Stimulated activated CD4-positive, alpha-beta T cell treated with anti-CD3 and anti-CD28 coated beads, Interleukin-2, amount 100 ng/mL, for 48 hours (primary cell): ENCODE results near the gene CDH2.

ENCODE experiments used
- DNase-seq, 2 donors: peaks; one replicate each; pipeline ENCODE4 v3.0.0-alpha.2; 2020

The CDH2 gene

GRCh38 chr18:28126768-28127167 is 50.2 kb downstream of the CDH2 start:
- DNase-seq, result no peak

GRCh38 chr18:28125051-28125450 is 51.9 kb downstream of the CDH2 start:
- DNase-seq, result no peak

DNA sequence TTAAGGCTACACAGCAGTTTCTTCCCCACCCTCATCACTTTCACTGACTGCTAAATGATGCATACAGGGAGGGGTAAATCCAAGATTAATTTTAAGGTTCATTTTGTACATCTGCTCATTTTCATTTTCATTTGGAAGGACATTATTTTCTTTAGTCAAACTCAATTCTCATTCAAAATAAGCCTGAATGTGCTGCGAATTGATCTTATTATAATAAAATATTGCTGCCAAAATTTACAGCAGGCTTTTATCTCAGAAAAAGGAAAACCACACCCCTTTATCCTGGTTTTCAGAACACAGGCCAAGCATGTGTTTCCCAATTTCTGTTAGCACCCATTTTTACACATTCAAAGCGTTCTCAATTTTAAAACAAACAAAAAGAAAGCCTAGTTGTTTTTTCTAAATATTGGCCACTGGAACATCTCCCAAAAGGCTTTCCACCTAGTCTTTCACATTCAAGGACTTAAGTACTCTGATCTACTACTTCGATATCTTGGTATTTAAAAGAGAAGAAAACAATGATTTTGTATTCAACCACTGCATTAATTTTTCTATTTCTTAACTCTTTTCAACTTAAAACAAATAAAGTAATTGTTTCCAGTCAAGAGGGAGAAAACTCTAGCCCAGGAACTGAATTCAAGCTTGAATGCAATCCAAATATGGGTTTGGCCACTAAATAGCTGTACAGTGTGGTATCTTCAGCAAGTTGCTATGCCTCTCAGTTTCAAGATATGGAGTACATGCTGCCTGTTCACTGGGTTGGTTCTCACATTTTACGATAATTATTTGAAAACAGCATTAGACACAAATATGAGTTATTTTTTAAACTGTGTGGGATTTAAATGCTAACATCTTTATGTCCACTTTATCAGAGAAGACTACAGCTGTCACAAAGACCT is 52.5 kb downstream of the CDH2 start:
- no peak for DNase-seq

DNA sequence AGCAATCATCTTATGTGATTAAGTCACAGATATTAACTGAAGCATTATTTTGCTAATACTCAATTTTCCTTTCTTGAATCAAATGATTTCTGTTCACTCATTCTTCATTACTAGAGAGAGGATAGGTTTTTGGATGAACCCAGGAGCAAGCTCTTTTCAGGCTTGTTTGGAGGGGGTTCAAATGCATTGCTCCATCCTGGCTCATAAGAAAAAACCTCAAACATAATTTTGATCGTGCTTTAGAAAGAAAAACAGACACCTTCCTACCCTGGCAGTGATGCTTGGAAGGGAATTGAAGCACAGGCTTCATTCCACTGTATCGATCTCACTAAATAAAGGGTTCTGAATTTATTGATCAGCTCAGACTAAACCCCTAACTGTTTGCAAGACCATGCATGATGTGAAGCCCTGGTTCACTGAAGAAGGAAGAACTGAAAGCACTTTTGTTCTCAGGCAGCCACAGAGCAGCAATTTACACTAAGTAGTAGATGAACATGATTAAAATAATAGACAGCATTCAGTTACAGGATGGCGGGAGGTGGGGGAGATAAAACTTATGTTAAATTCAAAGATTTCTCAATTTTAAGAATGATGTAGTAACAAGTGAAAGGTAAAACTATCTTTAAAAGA is 53.4 kb downstream of the CDH2 start:
- DNase-seq, result no peak

GRCh38 chr18:28120828-28121515 is 56.0 kb downstream of the CDH2 start:
- no peak for DNase-seq

DNA sequence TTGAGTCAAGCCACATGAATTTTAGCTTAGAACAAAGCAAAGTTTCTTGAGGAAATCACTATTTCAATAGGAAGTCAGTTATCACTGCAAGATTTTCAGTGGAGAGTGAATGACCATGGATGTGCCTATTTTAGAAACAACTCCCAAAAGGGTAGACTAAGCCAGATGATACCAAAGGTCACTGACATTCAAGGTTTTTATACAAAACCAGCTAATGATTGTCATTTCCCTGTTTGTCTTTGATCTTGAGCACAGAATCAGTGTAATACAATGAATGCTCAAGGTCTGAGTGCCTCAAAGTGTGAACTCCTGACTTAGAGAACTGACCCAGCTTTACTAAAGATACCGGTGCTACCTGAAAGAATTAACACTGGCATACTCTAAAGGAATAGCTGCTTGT is 60.5 kb downstream of the CDH2 start:
- no peak for DNase-seq

- DNase-seq, result no peak
Measured at GRCh38 chr18:28115149-28115550, 61.8 kb downstream of the CDH2 start.

DNA sequence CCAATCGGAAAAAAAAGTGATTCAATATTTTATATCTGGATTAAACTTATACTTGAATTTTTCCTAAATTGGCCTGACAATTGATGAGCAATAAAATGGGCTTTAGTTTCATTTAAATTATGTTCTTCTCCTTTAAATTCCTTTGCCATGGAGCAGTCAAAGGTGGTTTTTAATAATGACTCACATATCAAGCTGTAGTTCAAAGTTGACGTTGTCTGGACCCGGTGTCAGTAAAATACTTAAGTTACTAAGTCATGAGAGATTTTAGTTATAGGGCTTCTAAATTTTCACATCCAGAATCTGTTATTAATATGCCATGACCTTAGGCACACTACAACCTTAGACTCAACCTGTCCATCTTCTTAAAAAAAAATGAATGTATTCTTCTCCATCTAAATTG is 62.5 kb downstream of the CDH2 start:
- DNase-seq, result no peak

DNA sequence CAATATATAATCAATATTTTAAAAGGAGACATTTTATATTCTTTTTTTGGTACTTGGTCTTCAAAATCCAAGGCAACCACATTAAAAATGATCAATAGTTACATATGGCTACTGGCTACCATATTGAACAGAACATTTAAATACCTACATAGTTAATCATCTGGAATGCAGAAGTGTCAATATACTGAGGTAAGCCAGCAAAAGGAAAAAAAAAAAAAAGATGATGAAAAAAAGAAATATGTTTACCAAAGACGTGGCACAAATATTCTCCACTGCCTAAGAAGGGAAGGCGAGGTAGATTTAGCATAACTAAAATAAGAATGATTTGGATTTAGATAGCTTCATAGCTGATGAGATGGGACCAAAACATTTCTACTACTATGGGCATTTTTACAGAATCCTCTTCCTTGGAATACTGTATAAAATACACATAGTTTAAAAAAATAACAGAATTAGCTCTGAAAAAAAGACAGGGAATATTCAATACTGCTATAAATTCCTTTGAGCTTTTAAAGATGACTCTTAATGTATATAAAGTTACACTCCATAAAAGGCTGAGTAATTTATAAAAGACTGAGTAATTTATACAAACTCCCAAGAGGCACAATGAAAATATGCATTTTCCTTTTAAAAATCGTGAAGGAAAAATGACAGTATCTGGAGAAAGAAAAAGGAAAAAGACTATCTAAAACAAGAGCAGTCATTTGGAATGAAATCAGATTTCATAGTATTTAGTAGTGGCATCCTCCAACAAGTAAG is 63.5 kb downstream of the CDH2 start:
- no peak for DNase-seq

DNA sequence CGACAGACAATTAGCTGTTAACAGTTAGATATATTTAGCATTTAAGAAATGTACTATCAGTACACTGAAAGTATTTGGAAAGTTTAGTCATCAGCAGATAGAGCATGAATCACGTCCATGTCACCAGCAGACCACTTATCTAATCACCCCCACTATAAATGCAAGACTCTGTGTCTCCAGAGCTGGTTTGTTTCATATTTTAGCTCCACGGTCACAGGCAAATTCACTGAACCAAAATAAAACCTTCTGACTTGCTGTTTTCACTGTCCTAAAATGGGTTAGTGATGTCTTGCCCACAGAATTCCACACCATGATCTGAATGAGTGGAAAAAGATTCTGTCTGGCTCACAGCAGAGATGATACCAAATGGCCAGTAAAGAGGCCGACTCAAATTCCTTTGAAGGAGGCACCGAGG is 64.9 kb downstream of the CDH2 start:
- no peak for DNase-seq

DNA sequence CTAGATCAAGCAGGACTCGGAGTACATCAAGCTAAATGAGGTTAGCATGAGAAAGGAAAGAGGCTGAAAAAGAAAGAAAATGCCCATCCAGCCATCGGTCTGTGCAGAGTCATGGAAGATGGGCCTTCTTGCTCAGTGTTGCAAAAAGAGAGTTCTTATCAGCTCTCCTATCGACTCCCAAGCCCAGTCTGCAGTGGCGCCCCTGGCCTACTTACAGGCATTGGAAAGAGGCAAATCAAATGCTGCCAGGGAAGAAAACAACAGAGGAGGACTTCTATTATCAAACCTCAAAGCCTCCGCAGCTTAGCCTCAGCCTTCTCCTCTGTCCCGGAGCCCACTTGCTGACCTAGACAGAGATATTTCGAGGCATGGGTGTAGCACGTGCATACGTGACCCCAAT is 66.0 kb downstream of the CDH2 start:
- DNase-seq, result no peak

DNA sequence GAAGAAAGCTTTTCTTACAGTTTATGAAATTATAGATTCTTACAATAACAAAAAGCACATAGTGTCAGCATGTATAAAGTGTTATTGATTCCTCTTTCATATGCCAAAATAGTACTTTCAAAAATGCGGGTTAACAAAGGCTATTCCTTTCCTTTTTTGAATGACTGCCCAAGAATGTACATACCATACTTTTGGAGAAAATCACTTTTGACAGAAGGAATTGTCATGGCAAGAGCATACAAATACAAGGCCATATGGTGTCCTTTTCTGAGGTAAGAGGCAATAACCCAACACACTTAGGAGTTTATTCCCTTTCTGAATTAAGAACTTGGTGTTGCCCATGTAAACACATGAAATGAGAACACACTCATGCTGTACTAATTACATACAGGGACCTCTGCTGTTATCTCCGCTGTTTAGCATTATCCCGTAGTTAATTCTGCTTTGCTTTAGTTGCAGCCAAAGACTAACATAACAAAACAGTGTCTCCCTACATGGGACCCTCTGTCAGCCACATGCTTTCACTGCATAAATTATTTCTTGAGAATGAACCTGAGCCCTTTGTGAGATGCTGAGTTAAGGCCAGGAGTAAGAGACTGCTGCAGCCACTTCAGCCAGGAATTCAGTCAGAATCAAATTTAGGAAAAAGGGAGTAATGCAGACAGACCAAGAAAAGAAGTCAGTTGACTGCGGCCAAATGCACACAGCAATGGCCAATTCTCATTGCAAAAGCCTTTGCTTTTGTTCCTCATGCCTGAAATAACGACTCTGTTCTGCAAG is 67.0 kb downstream of the CDH2 start:
- DNase-seq, result no peak

DNA sequence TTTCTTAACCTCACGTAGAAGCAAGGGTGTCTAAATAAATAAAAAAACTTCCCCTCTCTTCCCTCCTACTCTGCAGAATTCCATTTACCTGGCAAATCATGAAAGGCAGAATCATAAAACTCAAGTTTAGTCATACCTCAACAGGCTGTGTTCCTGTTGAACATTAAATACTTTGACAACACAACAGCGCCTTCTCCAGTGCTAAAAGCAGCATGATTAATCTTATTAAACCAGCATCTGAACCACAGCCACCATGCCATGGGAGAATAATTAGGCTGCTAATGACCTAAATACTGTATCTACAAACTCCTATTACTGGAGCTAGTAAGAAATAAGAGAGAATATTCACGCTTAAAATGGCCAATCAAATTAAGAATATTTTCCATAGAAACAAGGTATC is 68.1 kb downstream of the CDH2 start:
- no peak for DNase-seq

GRCh38 chr18:28108254-28108653 is 68.7 kb downstream of the CDH2 start:
- DNase-seq, result no peak

DNA sequence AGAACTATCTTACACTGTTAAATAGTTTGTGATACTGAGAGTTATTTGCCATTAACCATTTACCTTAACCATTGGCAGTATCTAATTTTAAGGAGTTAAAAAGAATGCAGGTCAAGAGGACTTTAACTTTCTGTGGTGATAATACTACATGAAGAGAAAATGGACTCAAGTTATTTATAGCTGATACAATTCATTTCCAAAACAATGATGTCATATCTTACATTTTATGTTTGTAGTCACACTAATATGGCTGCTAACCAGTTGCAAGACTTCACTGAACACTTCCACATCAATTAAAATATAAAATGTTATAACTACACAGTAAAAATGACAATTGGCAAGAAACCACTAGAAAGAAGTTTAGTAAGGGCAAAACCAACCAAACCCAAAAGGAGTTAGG is 77.7 kb downstream of the CDH2 start:
- DNase-seq, result no peak

GRCh38 chr18:28095631-28096030 is 81.3 kb downstream of the CDH2 start:
- no peak for DNase-seq

DNA sequence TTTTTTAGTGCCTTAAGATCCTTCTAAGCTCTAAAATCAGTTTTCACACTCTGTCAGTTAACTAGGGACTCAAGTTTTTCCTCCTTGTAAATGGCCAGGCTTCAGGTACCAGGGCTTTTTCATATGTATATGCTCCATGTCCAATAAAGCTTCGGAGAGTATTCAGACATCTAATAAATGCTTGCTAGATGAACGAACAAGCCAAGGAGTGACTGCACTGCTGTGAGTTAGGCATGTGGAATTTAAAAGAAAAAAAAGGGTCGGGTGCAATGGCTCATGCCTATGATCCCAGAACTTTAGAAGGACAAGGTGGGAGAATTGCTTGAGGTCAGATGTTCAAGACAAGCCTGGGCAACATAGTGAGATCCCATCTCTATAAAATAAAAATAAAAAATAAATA is 81.9 kb downstream of the CDH2 start:
- no peak for DNase-seq

DNA sequence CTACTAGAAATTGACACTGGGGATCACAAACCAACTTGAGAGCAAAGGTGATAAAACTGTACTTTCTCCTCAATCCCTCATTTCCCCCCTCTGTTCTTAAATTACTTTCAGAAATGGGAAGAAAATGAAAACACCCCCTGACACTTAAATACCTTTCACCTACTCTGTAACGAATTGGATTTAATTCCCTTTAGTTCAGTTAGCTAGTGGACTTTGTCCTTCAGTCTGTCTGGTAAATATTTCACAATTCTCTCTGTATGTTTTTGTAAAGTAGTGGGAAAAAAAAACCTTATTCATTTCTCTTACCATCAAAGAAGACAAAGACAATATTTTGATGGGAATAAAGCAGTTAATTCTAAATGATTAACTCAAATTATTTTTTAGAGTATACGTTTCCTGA is 85.7 kb downstream of the CDH2 start:
- no peak for DNase-seq

DNA sequence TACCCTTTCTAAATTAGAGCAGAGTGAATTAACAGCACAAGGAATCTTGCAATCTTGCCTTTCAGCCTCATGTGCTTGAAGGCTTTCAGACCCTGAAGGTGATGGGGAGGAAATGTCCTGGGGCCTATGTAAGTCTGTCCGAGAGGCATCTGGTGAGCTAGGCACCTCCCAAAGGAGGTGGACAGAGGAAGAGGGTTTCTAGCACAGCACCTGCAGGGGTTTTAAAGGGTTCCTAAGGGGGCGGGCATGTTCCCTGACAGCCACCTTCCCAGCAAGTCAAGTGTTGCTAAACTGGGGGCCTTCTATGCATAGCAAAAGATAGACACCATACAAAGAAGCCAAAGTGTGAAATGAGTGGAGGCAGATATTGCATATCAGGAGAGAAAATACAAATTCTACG is 88.5 kb downstream of the CDH2 start:
- no peak for DNase-seq

GRCh38 chr18:28086670-28087552 is 90.0 kb downstream of the CDH2 start:
- DNase-seq, result no peak

DNA sequence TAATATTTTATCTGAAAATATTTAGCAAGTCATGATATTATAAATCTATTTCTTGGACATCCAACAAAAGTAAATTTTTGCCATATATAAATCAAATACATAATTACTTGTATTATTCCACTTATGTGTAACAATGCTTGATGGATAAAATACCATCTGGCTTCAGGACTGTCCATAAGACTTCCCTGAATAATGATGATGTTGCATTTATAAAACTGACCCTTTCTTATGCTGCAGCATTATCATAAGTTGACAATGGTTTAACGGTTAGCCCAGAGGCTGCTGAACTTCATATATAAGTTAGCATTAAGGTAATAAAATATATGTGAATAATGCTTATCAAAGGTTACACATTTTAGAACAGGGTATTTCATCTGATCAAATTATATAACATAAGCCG is 95.4 kb downstream of the CDH2 start:
- DNase-seq, result no peak
